ENCODE measurements around the gene SRRM3. TPM values are rescaled to one million over a fixed set of nuclear protein-coding genes. Genes with fewer than 3 reads are reported as not detected.

The SRRM3 gene
- total RNA-seq, 1 donor from 2014 or later, result 4.0 TPM

DNA sequence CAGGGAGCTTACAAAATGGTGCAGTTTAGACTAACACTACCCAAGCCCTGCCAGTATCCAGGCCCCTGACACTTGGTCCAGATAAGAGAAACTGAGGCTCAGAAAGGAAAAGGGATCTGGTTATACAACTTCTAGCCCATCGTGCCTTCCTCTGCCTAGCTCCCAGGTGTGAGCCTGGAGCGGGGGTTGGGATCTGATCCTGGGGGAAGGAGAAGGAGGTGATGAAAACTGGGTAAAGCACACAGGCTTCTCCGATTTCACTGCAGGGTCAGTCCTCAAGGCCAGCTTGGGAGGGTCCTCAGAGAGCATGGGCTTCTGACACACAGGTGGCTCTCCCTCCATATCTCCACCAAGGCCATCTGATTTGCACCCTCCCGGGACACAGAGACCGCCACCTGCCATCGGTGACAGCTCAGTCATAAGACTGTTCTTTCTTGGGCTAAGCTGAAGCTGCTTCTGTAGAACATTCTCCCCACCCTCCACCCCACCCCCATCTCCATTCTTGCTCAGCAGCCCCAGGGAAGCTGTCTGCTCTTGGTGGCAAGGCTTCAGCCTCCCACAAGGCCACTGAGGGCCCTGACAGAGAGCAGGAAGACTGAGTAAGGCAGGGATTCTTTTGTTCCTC is 16.4 kb downstream of the SRRM3 start:
- Mint-ChIP-seq H3K9me3 (no peaks in the 10 kb centered on the region), H3K36me3 (no peaks in the 10 kb centered on the region), H3K4me1 (ENCODE audit: unreplicated experiment) (no peaks in the 10 kb centered on the region), H3K27me3 (peaks cover 45% of the 10 kb centered on the region), H3K4me3 (no peak overlapping the region), H3K27ac (no peak overlapping the region)
- DNase-seq (ENCODE audit: extremely low spot score, unreplicated experiment), result no peak
- TF ChIP-seq, protein P1, sequence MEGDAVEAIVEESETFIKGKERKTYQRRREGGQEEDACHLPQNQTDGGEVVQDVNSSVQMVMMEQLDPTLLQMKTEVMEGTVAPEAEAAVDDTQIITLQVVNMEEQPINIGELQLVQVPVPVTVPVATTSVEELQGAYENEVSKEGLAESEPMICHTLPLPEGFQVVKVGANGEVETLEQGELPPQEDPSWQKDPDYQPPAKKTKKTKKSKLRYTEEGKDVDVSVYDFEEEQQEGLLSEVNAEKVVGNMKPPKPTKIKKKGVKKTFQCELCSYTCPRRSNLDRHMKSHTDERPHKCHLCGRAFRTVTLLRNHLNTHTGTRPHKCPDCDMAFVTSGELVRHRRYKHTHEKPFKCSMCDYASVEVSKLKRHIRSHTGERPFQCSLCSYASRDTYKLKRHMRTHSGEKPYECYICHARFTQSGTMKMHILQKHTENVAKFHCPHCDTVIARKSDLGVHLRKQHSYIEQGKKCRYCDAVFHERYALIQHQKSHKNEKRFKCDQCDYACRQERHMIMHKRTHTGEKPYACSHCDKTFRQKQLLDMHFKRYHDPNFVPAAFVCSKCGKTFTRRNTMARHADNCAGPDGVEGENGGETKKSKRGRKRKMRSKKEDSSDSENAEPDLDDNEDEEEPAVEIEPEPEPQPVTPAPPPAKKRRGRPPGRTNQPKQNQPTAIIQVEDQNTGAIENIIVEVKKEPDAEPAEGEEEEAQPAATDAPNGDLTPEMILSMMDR (conservative IDR thresholded peaks at IDR 0.05), result no peak

DNA sequence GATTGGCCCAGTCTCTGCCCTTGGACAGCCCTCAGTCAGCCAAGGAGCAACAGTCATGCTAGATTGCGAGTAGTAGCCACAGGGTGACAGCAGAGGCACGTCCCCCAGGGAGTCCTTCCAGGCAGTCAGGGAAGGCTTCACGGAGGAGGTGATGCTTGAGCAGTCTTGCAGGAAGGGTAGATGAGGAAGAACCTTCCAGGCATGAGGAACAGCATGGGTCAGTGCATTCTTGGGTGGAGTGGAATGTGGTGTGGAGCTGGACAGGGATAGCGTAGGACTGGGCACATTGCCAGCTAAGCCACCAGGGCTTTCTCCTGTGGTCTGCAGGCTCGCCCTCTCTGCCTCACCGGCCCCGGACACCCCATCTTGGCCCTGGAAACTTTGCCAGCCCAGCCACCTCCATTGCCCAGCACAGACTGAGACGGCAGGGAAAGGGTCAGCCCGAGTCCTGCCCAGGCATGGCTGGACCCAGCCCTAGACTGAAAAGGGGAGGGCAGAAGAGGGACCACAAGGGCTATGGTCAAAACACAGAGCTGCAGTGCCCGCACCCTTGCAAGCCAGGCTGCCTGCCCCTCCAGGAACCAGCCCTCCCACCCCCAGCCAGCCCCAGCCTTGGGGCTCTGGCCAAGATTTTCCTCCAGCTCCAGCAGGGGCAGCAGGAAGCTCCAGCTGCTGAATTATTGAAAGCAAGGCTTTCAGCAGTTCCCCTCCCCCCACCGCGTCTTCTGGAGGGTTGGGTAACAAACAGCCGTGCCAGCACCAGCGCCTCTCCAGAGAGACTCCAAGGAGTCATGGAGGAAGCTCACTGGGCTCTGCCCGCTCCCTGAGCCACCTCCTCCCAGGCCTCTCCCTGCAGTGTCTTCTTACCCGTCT is 18.7 kb downstream of the SRRM3 start:
- no peaks in the 10 kb centered on the region for H3K4me1 Mint-ChIP-seq (ENCODE audit: unreplicated experiment)
- DNase-seq (ENCODE audit: extremely low spot score, unreplicated experiment), result no peak

DNA sequence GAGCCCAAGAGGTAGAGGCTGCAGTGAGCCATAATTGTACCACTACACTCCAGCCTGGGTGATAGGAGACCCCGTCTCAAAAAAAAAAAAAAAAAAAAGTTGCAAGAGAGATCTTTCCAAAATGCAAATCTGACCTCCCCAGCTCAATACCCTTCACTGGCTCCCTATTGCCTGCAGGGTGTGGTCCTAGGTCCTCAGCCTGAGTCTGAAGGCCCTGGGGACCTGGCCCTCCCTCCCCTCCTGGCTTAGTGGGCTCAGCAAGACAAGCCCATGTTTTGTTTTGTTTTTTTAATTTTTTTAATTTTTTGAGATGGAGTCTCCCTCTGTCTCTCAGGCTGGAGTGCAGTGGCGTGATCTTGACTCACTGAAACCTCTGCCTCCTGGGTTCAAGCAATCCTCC is 20.6 kb downstream of the SRRM3 start:
- Mint-ChIP-seq H3K36me3 (no peaks in the 10 kb centered on the region), H3K27ac (no peak overlapping the region), H3K27me3 (peaks cover 49% of the 10 kb centered on the region), H3K9me3 (no peaks in the 10 kb centered on the region), H3K4me3 (no peak overlapping the region), H3K4me1 (ENCODE audit: unreplicated experiment) (no peaks in the 10 kb centered on the region)
- TF ChIP-seq, protein P1 (conservative IDR thresholded peaks at IDR 0.05), result no peak
- DNase-seq (ENCODE audit: extremely low spot score, unreplicated experiment), result no peak

More for the DNA sequence above, 18.7 kb downstream of the SRRM3 start:
- TF ChIP-seq, protein P1 (conservative IDR thresholded peaks at IDR 0.05), result no peak
- Mint-ChIP-seq H3K27me3 (peaks cover 52% of the 10 kb centered on the region), H3K36me3 (no peaks in the 10 kb centered on the region), H3K9me3 (no peaks in the 10 kb centered on the region), H3K4me3 (no peak overlapping the region), H3K27ac (no peak overlapping the region)

DNA sequence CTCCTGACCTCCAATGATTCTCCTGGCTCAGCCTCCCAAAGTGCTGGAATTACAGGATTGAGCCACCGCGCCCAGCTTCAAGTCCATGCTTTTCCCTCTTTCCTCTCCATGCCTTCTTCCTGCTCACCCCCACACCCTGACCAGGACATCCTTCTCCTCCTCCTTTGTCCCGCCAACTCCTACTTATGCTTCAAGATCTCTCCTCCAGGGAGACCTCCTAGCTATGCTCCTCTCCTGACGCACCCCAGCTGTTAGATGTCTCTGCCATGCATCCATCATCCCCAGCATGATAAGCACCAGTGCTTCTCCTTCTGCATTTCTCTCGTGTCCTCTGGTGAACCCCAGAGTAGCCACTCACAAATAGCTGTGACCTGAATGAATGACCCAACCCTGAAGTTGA is 21.1 kb downstream of the SRRM3 start:
- Mint-ChIP-seq H3K4me1 (ENCODE audit: unreplicated experiment) (no peaks in the 10 kb centered on the region), H3K36me3 (no peaks in the 10 kb centered on the region), H3K27me3 (peaks cover 47% of the 10 kb centered on the region), H3K9me3 (no peaks in the 10 kb centered on the region), H3K4me3 (no peak overlapping the region), H3K27ac (no peak overlapping the region)
- TF ChIP-seq, protein P1 (conservative IDR thresholded peaks at IDR 0.05), result no peak
- no peak for DNase-seq (ENCODE audit: extremely low spot score, unreplicated experiment)

DNA sequence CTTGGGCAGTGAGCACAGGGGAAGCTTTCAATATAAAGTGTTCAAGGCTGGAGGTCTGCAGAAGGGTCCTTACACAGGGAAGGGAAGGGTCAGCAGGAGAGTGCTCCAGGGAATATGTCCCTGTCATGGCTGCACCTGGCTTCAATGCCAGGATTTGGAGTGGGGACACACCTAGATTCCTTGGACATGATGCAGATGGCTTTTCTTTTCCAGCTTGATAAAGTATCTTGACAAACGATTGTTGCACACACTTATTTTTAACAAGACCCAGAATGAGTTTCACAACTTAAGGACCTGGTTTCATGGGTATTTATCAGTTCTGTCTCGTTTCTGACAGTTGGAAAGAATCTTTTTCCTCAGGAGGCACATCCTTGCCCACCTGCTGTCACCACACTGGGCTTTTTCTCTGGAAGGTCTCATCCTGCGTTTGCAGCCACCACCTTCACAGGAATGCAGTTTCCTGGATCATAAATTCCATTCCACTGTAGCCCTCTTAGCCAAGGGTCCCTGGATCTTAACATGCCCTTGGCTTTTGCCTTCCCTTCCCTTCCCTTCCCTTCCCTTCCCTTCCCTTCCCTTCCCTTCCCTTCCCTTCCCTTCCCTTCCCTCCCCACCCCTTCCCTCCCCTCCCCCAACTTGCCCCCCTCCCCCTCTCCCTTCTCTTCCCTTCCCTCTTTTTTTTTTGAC is 21.7 kb downstream of the SRRM3 start:
- no peak for DNase-seq (ENCODE audit: extremely low spot score, unreplicated experiment)
- H3K27ac Mint-ChIP-seq, result no peak overlapping the region
- TF ChIP-seq, protein P1 (conservative IDR thresholded peaks at IDR 0.05), result no peak
- H3K4me1 Mint-ChIP-seq (ENCODE audit: unreplicated experiment), result no peaks in the 10 kb centered on the region
- H3K4me3 Mint-ChIP-seq, result no peak overlapping the region
- H3K27me3 Mint-ChIP-seq, result peaks cover 44% of the 10 kb centered on the region
- no peaks in the 10 kb centered on the region for H3K9me3 Mint-ChIP-seq
- no peaks in the 10 kb centered on the region for H3K36me3 Mint-ChIP-seq
